Progenitor cell of endocrine pancreas (in vitro differentiated cells): ENCODE results near the gene ERBB4. TPM values are rescaled to one million over a fixed set of nuclear protein-coding genes. Genes with fewer than 3 reads are reported as not detected.
A peak's percentile ranks its signal among the peaks of the same experiment; 100 is the strongest.

Source experiments
- DNase-seq: peaks from one replicate; pipeline ENCODE4 v3.0.0; 2021; ENCODE audit warnings: low spot score; ENCODE audit not compliant: unreplicated experiment
- H3K27ac Mint-ChIP-seq: 2 replicates; pipeline ENCODE4 v1.8.0; 2021; ENCODE audit warnings: mild to moderate bottlenecking, moderate library complexity, mixed read lengths
- H3K27me3 Mint-ChIP-seq: 2 replicates; pipeline ENCODE4 v1.8.0; 2021; ENCODE audit warnings: mixed read lengths
- H3K36me3 Mint-ChIP-seq: 2 replicates; pipeline ENCODE4 v1.8.0; 2022; ENCODE audit warnings: mixed read lengths; ENCODE audit not compliant: insufficient read depth
- H3K4me1 Mint-ChIP-seq: 2 replicates; pipeline ENCODE4 v1.8.0; 2021; ENCODE audit warnings: low read depth, mixed read lengths
- H3K4me3 Mint-ChIP-seq: 2 replicates; pipeline ENCODE4 v1.8.0; 2021; ENCODE audit warnings: low read depth, mild to moderate bottlenecking, moderate library complexity, mixed read lengths
- H3K9me3 Mint-ChIP-seq: 2 replicates; pipeline ENCODE4 v1.8.0; 2021; ENCODE audit warnings: low read depth, mixed read lengths
- total RNA-seq: library from RNA; stranded (reverse); gene quantifications from 2 replicates; pipeline ENCODE4 v1.2.1, GENCODE V29; 2021
- TF ChIP-seq, protein P1 (sequence below): fragments of 200-600 bp; sonication (generic); IDR thresholded peaks from one replicate; pipeline ENCODE4 v1.5.0; 2021; ENCODE audit warnings: antibody characterized with exemption, mild to moderate bottlenecking; ENCODE audit not compliant: unreplicated experiment

Gene ERBB4
- total RNA-seq, 1 donor from 2014 or later, result 43.8 TPM

DNA sequence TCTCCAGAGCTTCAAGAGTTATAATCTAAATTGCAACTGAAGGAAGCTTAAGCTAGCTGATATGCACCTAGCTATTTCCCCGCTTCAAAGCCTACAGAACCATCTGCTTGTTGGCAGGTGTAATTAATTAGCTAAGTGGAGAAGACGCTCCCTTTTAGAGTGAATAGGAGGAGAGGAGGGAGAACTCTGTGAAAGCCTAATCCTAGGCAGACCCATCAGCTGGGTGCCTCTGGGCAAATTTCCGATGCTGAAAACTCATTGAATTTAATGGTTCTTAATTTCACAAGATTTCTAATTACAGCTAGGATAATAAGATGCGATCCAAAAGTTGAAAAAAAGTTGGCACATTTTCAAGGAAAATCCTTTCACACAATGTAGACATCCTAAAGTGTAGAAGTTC lies 735.9 kb downstream of the ERBB4 start:
- Mint-ChIP-seq H3K9me3 (no peaks in the 10 kb centered on the region), H3K27ac (no peak overlapping the region), H3K36me3 (no peaks in the 10 kb centered on the region), H3K27me3 (no peaks in the 10 kb centered on the region), H3K4me3 (no peak overlapping the region), H3K4me1 (no peaks in the 10 kb centered on the region)
- TF ChIP-seq, protein P1, sequence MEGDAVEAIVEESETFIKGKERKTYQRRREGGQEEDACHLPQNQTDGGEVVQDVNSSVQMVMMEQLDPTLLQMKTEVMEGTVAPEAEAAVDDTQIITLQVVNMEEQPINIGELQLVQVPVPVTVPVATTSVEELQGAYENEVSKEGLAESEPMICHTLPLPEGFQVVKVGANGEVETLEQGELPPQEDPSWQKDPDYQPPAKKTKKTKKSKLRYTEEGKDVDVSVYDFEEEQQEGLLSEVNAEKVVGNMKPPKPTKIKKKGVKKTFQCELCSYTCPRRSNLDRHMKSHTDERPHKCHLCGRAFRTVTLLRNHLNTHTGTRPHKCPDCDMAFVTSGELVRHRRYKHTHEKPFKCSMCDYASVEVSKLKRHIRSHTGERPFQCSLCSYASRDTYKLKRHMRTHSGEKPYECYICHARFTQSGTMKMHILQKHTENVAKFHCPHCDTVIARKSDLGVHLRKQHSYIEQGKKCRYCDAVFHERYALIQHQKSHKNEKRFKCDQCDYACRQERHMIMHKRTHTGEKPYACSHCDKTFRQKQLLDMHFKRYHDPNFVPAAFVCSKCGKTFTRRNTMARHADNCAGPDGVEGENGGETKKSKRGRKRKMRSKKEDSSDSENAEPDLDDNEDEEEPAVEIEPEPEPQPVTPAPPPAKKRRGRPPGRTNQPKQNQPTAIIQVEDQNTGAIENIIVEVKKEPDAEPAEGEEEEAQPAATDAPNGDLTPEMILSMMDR, result no peak
- DNase-seq, result no peak

DNA sequence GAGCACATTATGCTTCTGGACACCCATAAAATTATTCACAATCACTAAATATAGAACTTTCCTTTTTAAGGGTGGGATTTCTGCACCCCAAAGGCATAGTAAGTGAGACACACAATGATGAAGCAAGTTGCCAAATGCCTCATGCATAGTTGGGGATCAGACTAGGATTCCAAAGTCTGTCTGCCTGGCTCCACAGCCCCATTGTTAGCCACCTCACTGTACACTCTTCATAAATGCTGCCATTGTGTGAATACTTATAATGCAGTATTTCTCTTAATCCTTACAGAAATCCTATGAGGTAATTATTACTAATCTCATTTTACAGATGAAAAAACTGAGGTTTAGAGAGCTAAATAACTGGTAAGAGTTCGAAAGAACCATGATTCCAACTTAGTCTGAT lies 738.6 kb downstream of the ERBB4 start:
- no peaks in the 10 kb centered on the region for H3K4me1 Mint-ChIP-seq
- H3K27ac Mint-ChIP-seq, result no peak overlapping the region
- no peaks in the 10 kb centered on the region for H3K9me3 Mint-ChIP-seq
- TF ChIP-seq, protein P1, result no peak
- H3K27me3 Mint-ChIP-seq, result no peaks in the 10 kb centered on the region
- H3K36me3 Mint-ChIP-seq, result no peaks in the 10 kb centered on the region
- no peak for DNase-seq
- no peak overlapping the region for H3K4me3 Mint-ChIP-seq

DNA sequence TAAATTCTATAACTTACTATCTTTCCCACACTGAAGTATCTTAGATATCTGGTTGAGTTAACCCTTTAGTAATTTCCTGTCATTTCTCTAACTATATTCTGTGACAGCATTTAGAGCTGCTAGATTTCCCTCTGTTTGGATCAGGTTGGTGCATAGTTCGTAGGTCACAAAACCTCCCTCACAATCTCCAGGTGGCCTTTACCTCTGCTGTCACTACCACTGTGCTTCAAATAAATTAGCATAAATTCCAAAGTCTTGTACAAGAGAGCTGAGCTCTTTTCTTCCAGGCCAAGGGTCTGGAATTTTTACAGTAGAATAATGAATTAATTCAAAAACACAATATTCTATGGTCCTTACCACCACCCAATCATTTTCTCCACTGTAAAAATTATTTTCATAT lies 739.7 kb downstream of the ERBB4 start:
- Mint-ChIP-seq H3K36me3 (no peaks in the 10 kb centered on the region), H3K4me3 (no peak overlapping the region), H3K27me3 (no peaks in the 10 kb centered on the region), H3K9me3 (no peaks in the 10 kb centered on the region), H3K4me1 (no peaks in the 10 kb centered on the region), H3K27ac (no peak overlapping the region)
- no peak for DNase-seq
- TF ChIP-seq, protein P1, result no peak

DNA sequence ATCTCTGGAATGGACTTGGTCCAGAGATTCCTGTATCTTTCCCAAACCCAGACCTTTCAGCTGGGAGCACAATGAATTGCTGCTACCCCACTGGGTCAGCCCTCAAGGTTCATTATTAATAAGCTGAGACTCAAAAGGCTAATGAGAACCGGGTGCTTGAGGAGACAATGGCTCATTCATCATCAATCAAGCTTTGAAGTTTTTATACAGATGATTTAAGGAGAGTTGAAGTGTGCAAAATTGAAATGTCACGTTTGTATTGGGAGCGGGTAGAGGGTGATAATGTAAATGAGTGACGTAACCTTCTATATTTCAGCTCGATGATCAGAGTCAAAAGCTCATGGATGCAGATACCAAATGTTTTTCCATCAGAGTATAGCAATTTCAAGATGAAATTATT lies 744.9 kb downstream of the ERBB4 start:
- DNase-seq, result no peak
- Mint-ChIP-seq H3K27ac (no peak overlapping the region), H3K9me3 (no peaks in the 10 kb centered on the region), H3K27me3 (no peaks in the 10 kb centered on the region), H3K36me3 (no peaks in the 10 kb centered on the region), H3K4me1 (peaks cover 3% of the 10 kb centered on the region), H3K4me3 (no peak overlapping the region)
- TF ChIP-seq, protein P1, result no peak

DNA sequence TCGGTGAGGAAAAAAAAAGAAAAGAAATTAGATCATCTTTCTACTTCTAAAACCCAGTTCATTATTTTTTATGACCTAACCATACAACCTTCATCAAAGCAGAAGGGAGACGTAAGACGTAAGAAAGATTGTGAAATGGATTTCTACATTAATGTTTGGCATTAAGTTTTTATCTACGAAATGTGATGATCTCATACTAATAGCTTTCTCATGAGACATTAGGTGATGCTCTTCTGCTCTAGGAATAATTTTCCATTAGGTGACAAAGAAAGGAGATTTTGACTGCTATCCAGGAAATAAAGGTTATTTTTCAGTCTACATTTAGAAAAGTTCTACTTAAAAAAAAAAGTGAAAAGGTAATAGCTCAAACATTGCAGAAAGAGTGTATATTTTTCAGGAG lies 748.6 kb downstream of the ERBB4 start:
- TF ChIP-seq, protein P1, result no peak
- Mint-ChIP-seq H3K4me1 (peaks cover 3% of the 10 kb centered on the region), H3K27me3 (no peaks in the 10 kb centered on the region), H3K36me3 (no peaks in the 10 kb centered on the region), H3K9me3 (no peaks in the 10 kb centered on the region), H3K4me3 (no peak overlapping the region), H3K27ac (peak overlapping the region; percentile 2)
- no peak for DNase-seq
